Lower leg skin (tissue), 4 donors: Measurements from ENCODE around the gene FOXP4. TPM values are rescaled to one million over a fixed set of nuclear protein-coding genes. Genes with fewer than 3 reads are reported as not detected.

Source experiments
- DNase-seq, 2 donors: peaks; one replicate each; pipeline ENCODE4 v3.0.0-alpha.2; 2019; ENCODE audit warnings: low spot score in 2 of 2
- H3K4me3 ChIP-seq: fragments of 200-600 bp; sonication (generic); 2 replicates; pipeline ENCODE4 v1.5.1; 2017; ENCODE audit warnings: mild to moderate bottlenecking, low read depth; ENCODE audit not compliant: poor library complexity, severe bottlenecking
- POLR2A ChIP-seq, 2 donors: fragments of 450-650 bp; IDR thresholded peaks; one replicate each; pipeline ENCODE4 v1.6.1; 2016 to 2017; ENCODE audit warnings: antibody characterized with exemption in 2 of 2, mild to moderate bottlenecking in 1 of 2, moderate library complexity in 1 of 2
- WGBS, 2 donors: methylation state at CpG; one replicate each; pipeline ENCODE4 v1.1.5; 2018; 5-methylcytosine and 5-hydroxymethylcytosine counted together
- intact Hi-C: fragments of 100-400 bp; cut with DNase I; formaldehyde crosslinking; loops from one replicate; pipeline ENCODE4 v1.15.0; 2023; ENCODE audit warnings: low total_unique reads
- total RNA-seq, 4 donors: library from RNA; depleted of rRNA; stranded (reverse); fragments of >200 nt; gene quantifications; one replicate each; pipeline ENCODE4 v1.1.0, GENCODE V29; 2016
- TF ChIP-seq, protein P1 (sequence below), 3 donors: fragments of 450-650 bp; IDR thresholded peaks; one replicate each; pipeline ENCODE4 v1.5.1; 2016; ENCODE audit warnings: antibody characterized with exemption in 3 of 3, mild to moderate bottlenecking in 3 of 3, moderate library complexity in 2 of 3

The FOXP4 gene
- total RNA-seq, 4 donors from 2014 or later = 7.5 to 11.6 (median 10.1) TPM

DNA sequence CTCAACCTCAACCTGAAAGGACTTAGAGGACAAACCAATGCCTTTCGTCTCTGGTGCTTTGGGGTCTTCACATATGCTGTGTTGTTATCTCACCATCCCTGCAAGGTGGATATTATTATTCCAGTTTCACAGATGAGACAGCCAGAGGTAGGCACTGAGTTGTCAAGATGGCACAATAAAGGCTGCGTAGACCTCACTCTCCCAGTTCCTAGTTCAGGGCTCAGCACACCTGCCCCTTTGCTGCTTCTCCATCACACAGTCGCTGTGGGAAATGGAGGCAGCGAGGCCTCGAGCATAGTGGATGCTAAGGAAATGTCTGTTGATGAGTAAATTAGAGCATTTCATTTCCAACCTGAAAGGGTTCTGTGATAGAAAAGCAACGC lies 22.0 kb downstream of the FOXP4 start:
- WGBS, 2 donors = 95 to 98% methylated on average over 6 of the region's 6 CpGs
- intact Hi-C loops = no loop called here
- TF ChIP-seq POLR2A (IDR thresholded peaks at IDR 0.05) = no peak
- TF ChIP-seq, protein P1, sequence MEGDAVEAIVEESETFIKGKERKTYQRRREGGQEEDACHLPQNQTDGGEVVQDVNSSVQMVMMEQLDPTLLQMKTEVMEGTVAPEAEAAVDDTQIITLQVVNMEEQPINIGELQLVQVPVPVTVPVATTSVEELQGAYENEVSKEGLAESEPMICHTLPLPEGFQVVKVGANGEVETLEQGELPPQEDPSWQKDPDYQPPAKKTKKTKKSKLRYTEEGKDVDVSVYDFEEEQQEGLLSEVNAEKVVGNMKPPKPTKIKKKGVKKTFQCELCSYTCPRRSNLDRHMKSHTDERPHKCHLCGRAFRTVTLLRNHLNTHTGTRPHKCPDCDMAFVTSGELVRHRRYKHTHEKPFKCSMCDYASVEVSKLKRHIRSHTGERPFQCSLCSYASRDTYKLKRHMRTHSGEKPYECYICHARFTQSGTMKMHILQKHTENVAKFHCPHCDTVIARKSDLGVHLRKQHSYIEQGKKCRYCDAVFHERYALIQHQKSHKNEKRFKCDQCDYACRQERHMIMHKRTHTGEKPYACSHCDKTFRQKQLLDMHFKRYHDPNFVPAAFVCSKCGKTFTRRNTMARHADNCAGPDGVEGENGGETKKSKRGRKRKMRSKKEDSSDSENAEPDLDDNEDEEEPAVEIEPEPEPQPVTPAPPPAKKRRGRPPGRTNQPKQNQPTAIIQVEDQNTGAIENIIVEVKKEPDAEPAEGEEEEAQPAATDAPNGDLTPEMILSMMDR (IDR thresholded peaks at IDR 0.05) = no peak
- no peak for DNase-seq
- no peak overlapping the region for H3K4me3 ChIP-seq

DNA sequence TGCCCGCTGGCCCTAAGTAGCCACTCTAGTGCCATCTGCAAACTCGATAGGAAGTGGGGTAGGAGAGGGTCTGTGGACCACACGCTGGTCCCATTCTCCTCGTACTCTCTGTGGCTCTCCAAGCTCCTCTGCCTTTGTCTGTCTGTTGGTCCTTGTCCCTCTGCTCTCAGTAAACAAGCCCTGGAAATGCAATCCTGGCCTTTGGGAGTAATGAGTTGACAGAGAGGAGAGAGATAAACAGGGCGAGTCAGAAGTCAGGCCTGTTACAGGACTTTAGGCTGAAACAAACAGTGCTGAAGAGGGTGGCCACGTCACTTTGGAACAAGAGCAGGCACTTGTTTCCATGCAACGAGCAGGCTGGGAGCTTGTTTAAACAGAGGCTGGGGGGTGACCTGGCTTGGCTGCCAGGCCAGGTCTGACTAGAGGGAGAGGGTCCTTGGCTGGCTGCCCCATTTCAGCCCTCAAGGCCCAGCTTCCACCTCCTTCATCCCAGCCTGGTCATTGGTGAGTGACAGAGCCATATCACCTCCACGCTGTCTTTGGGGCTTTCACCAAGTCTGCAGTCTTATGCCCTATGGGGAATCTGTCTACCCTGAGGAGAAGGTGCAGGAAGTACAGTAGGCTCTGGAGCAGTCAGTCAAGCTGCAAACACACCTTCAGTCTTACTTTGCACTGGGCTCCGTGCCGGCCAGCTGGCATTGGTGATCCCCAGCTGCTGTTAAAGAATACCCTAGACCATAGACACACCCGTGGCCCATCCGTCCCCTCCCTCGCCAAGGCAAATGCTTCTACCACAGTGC lies 22.6 kb downstream of the FOXP4 start:
- 86 to 89% methylated on average over 13 of the region's 13 CpGs for WGBS, 2 donors
- intact Hi-C loops = no loop called here
- H3K4me3 ChIP-seq = no peak overlapping the region
- TF ChIP-seq, protein P1 (IDR thresholded peaks at IDR 0.05) = no peak
- TF ChIP-seq POLR2A (IDR thresholded peaks at IDR 0.05) = no peak
- DNase-seq = no peak

DNA sequence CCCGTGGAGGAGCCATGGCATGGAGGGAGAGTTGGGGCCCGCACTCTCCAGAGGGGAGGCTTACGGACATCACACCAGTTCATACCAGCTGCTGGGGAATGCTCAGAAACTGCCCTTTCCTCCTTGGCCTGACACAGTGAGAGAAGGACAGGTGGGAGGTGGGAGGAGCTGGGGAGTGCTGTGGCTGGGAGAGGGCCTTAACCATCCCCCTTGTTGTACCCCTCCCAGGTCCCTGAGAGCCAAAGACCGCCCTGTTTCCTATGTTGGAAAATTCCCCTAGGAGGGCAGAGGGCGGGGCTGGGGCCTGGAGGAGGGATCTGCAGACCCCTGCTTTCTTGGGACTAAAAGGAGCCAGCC lies 24.1 kb downstream of the FOXP4 start:
- DNase-seq = no peak
- WGBS, 2 donors = 91% methylated on average over 5 of the region's 5 CpGs
- intact Hi-C loops = no loop called here
- TF ChIP-seq, protein P1 (IDR thresholded peaks at IDR 0.05) = no peak
- TF ChIP-seq POLR2A (IDR thresholded peaks at IDR 0.05) = no peak
- no peak overlapping the region for H3K4me3 ChIP-seq

DNA sequence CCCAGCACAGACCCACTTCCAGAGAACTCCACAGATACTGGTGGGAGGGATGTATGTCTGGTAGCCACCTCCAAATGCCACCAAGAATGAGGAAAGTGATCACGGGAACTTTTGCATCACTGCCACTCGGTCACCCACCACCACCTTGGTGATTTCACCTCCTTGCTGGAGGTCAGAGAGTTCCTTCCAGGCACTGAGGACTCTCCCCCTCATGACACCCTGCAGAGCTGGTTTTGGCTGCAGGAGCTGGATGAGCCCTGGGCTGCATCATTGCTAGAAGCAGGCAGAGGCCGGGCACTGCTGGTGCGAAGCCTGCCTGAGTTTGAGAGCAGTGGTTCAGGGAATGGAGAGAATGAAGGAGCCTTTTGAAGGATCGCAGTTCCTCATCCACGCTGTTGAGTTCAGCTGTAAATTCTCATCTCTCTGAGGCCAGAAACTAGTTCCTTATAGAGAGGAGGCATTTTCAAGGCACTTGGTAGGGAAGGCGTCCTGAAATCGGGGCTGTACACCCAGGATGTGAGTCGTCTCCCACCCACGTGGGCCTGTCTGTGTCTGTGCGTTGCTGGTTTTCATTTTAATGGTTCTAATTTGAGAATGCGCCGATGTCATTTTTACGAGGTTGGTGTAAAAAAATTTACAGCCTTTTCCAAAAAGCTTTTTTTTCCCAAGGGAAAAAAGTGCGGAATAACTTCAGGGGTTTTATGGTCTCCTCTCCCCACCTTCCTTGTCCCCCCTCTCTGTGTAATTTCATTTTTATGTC lies 25.0 kb downstream of the FOXP4 start:
- intact Hi-C loops = no loop called here
- 75 to 80% methylated on average over 15 of the region's 15 CpGs for WGBS, 2 donors

DNA sequence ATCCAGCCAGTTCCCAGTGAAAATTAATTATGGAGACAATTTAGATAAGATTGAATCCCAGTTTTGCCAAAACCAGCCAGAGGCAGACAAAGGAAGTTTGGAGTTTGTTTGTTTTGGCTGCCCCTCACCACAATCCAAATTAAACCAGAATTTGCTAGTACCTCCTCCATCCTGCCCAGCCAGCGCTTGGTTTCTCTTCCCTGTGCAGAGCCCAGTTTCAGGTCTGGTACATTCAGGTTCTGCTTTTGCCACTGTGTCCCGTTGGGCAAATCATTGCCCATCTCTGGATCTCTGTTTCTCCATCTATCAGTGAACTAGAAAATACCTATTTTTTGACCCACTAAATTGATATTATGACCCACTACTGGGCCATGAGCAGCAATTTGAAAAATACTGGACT lies 26.4 kb downstream of the FOXP4 start:
- 84 to 93% methylated on average over 2 of the region's 2 CpGs for WGBS, 2 donors
- intact Hi-C loops = no loop called here
- TF ChIP-seq POLR2A (IDR thresholded peaks at IDR 0.05) = no peak
- TF ChIP-seq, protein P1 (IDR thresholded peaks at IDR 0.05) = no peak
- no peak overlapping the region for H3K4me3 ChIP-seq
- DNase-seq = no peak

More for the DNA sequence above, 25.0 kb downstream of the FOXP4 start:
- H3K4me3 ChIP-seq = no peak overlapping the region
- no peak for DNase-seq
- no peak for TF ChIP-seq POLR2A (IDR thresholded peaks at IDR 0.05)
- TF ChIP-seq, protein P1 (IDR thresholded peaks at IDR 0.05) = no peak
